ENCODE measurements around the gene DNAI1.

DNAI1 gene

GRCh38 chr9:34505370-34506120 is 46.9 kb downstream of the DNAI1 start:
- no peak overlapping the region for H3K27ac ChIP-seq
- TF ChIP-seq ZFX (IDR thresholded peaks at IDR 0.05; ENCODE audit: borderline replicate concordance) = no peak
- no peak for TF ChIP-seq CTCF (IDR thresholded peaks at IDR 0.05)

DNA sequence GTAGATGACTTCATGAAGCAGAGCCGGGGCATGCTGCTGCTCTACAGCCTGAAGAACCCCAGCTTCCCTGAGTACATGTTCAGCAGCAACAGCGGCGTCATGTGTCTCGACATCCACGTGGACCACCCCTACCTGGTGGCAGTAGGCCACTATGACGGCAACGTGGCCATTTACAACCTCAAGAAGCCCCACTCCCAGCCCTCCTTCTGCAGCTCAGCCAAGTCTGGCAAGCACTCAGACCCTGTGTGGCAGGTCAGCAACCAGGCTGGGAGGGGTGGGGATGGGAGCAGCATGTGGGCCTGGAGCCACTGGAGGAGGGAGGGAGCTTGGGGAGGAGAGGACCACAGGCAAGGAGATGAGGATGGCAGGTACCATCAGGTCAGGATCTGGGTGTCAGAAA is 48.0 kb downstream of the DNAI1 start:
- no peak for TF ChIP-seq CTCF (IDR thresholded peaks at IDR 0.05)
- no peak for TF ChIP-seq ZFX (IDR thresholded peaks at IDR 0.05; ENCODE audit: borderline replicate concordance)
- H3K27ac ChIP-seq = no peak overlapping the region

- TF ChIP-seq CTCF (IDR thresholded peaks at IDR 0.05) = no peak
- TF ChIP-seq ZFX (IDR thresholded peaks at IDR 0.05; ENCODE audit: borderline replicate concordance) = no peak
- H3K27ac ChIP-seq = no peak overlapping the region
These were observed 49.0 kb downstream of the DNAI1 start for GRCh38 chr9:34507556-34507955.

GRCh38 chr9:34507966-34508365 is 49.4 kb downstream of the DNAI1 start:
- TF ChIP-seq ZFX (IDR thresholded peaks at IDR 0.05; ENCODE audit: borderline replicate concordance) (no peak), CTCF (IDR thresholded peaks at IDR 0.05) (no peak)
- H3K27ac ChIP-seq = no peak overlapping the region

DNA sequence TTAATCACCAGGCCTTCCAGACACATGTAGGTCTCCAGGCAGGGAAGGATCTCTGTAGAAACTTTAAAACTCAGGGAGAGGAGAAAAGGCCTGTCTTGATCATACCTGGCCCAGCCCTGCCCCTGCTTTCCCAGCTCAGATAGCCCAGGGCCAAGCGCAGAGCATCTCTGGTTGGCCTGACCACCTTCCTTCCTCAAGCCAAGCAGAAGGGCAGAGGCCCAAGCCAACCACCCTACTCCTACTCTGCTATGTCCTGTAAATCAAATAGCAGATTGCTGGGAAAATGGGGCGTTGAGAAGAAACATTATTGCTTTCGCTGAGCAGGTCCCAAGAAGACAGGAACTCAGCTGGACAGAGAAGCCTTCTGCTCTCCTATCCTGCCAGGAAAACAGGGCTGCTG is 49.9 kb downstream of the DNAI1 start:
- no peak overlapping the region for H3K27ac ChIP-seq
- TF ChIP-seq ZFX (IDR thresholded peaks at IDR 0.05; ENCODE audit: borderline replicate concordance) (no peak), CTCF (IDR thresholded peaks at IDR 0.05) (no peak)

DNA sequence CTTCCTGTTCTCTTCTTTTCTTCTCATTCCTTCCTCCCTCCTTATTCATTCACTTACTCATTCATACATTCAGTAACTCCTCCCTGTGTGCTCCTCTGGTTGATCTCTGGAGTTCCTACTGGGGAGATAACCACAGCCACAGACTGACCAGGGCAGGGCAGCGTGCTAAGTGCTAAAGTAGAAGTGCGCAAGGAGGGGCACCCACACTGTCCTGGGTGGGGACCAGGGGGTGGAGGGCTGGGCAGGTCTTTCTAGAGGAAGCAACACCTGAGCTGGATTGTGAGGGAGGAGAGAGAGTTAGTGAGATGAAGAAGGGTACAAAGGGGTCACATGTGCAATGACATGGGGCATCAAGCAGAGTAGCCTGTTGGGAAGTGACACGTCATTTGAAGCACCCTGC is 50.3 kb downstream of the DNAI1 start:
- TF ChIP-seq ZFX (IDR thresholded peaks at IDR 0.05; ENCODE audit: borderline replicate concordance) = no peak
- TF ChIP-seq CTCF (IDR thresholded peaks at IDR 0.05) = no peak
- H3K27ac ChIP-seq = no peak overlapping the region

Data from 22Rv1 (cell line).